Heart left ventricle (tissue), 16 donors: ENCODE results near the gene NCAPD3. TPM values are rescaled to one million over a fixed set of nuclear protein-coding genes. Genes with fewer than 3 reads are reported as not detected.
A peak's percentile ranks its signal among the peaks of the same experiment; 100 is the strongest.

Experiments used
- ATAC-seq, 4 donors: fragments of 200-7000 bp; cut with Tn5 transposase; one replicate each; pipeline ENCODE4 v1.9.1; 2020 to 2022; ENCODE audit warnings: moderate library complexity in 4 of 4, mild to moderate bottlenecking in 3 of 4, moderate number of reproducible peaks in 1 of 4
- DNase-seq, 5 donors: peaks; one replicate each; pipeline ENCODE4 v3.0.0-alpha.2; 2020
- H3K27ac ChIP-seq, 12 donors: fragments of 200-600 bp; sonication (generic) in 4 of 12; one replicate each; pipeline versions ENCODE4 v1.5.0 to v1.8.0; 2016 to 2022; ENCODE audit warnings: mild to moderate bottlenecking in 2 of 12
- H3K27me3 ChIP-seq, 9 donors: fragments of 200-600 bp; sonication (generic) in 2 of 9; one replicate each; pipeline versions ENCODE4 v1.5.1 to v1.8.0; 2016 to 2022; ENCODE audit warnings: mild to moderate bottlenecking in 3 of 9
- H3K36me3 ChIP-seq, 9 donors: fragments of 200-600 bp; sonication (generic) in 2 of 9; one replicate each; pipeline versions ENCODE4 v1.5.0 to v1.8.0; 2018 to 2022; ENCODE audit warnings: mild to moderate bottlenecking in 2 of 9
- H3K4me1 ChIP-seq, 12 donors: fragments of 200-600 bp; sonication (generic) in 4 of 12; one replicate each; pipeline versions ENCODE4 v1.5.0 to v1.8.0; 2016 to 2022; ENCODE audit warnings: mild to moderate bottlenecking in 3 of 12
- H3K4me3 ChIP-seq, 12 donors: fragments of 200-600 bp; sonication (generic) in 4 of 12; one replicate each; pipeline versions ENCODE4 v1.5.0 to v1.8.0; 2017 to 2022; ENCODE audit warnings: mild to moderate bottlenecking in 9 of 12, moderate library complexity in 4 of 12
- H3K9me3 ChIP-seq, 12 donors: fragments of 200-600 bp; sonication (generic) in 4 of 12; one replicate each; pipeline versions ENCODE4 v1.5.0 to v1.8.0; 2016 to 2022; ENCODE audit warnings: mild to moderate bottlenecking in 1 of 12
- POLR2A ChIP-seq, 2 donors: fragments of 450-650 bp; IDR thresholded peaks; one replicate each; pipeline ENCODE4 v1.6.1; 2017; ENCODE audit warnings: antibody characterized with exemption in 2 of 2, mild to moderate bottlenecking in 2 of 2, moderate library complexity in 2 of 2
- WGBS, 4 donors: extraction: QIAGEN DNeasy Blood & Tissue Kit in 2 of 4; methylation state at CpG; one replicate each; pipeline versions ENCODE4 v1.1.5 to v1.1.7; 2013 to 2018; 5-methylcytosine and 5-hydroxymethylcytosine counted together
- intact Hi-C, 10 donors: fragments of 100-400 bp; cut with DNase I; formaldehyde crosslinking; loops; one replicate each; pipeline versions ENCODE4 v1.11.1 to v1.14.2; 2022
- polyA plus RNA-seq, 2 donors: library from polyadenylated mRNA; stranded (reverse); fragments of 200-250 nt; gene quantifications; one replicate each; pipeline ENCODE4 v1.2.3, GENCODE V29; 2013
- total RNA-seq, 9 donors: library from RNA; depleted of rRNA in 2 of 9; stranded (reverse); fragments of >200 nt in 2 of 9; fragmentation: NEBNext Ultra II Directional in 3 of 9; extraction: Animal tissue kit (Norgen Biotek cat#: 25700) in 3 of 9; gene quantifications; one replicate each; pipeline versions ENCODE4 v1.1.0 to v1.2.4, GENCODE V29; 2016 to 2023
- TF ChIP-seq, protein P1 (sequence below), 12 donors: fragments of 200-600 bp; sonication (generic) in 4 of 12; IDR thresholded peaks; one replicate each; pipeline versions ENCODE4 v1.5.0 to v1.8.0; 2018 to 2022; ENCODE audit warnings: antibody characterized with exemption in 12 of 12, mild to moderate bottlenecking in 5 of 12
- donor health status: ischemic (EF 13 %, LVEDD 7.1; RV severe dilation, severe dysfunction).
- donor health status: healthy with polysubstance abuse.
- donor health status: DM: no; HTN: yes; CAD: no.
- donor health status: DM: no; HTN: no; CAD: no.
- donor health status: ischemic (EF 25% LVEDD 6.9; RV normal size, moderate dysfunction).
- donor health status: ischemic (EF 25% LVEDD 5.7; RV mildly dilated, moderate dysfunction).
- donor health status: healthy.
- donor health status: DM: yes; HTN: yes; CAD: no.
- donor health status: ischemic (EF 35%, LVEDD 5.7; RV mildly dilated, moderate dysfunction).
- donor health status: nonischemic (EF 11% LVEDD 7.7; RV severe dilation, severe dysfunction).
- donor health status: DM: yes; HTN: yes; CAD: no.
- donor health status: PGD.
- donor health status: ischemic (EF 29% LVEDD 5.4; RV normal size, mild dysfunction).
- donor health status: nonischemic (EF 23%, LVEDD 6.1; RV moderate dilation, normal function).

Gene NCAPD3
- total and polyA plus RNA-seq, 11 donors = 4.7 to 18.8 (median 10.8) TPM

- no peak for TF ChIP-seq POLR2A (IDR thresholded peaks at IDR 0.05)
- TF ChIP-seq, protein P1, sequence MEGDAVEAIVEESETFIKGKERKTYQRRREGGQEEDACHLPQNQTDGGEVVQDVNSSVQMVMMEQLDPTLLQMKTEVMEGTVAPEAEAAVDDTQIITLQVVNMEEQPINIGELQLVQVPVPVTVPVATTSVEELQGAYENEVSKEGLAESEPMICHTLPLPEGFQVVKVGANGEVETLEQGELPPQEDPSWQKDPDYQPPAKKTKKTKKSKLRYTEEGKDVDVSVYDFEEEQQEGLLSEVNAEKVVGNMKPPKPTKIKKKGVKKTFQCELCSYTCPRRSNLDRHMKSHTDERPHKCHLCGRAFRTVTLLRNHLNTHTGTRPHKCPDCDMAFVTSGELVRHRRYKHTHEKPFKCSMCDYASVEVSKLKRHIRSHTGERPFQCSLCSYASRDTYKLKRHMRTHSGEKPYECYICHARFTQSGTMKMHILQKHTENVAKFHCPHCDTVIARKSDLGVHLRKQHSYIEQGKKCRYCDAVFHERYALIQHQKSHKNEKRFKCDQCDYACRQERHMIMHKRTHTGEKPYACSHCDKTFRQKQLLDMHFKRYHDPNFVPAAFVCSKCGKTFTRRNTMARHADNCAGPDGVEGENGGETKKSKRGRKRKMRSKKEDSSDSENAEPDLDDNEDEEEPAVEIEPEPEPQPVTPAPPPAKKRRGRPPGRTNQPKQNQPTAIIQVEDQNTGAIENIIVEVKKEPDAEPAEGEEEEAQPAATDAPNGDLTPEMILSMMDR (IDR thresholded peaks at IDR 0.05) = no peak
Measured at GRCh38 chr11:134215836-134216235, 7.9 kb downstream of the NCAPD3 start.

GRCh38 chr11:134207538-134208239 lies 16.1 kb downstream of the NCAPD3 start:
- no peak for ATAC-seq
- intact Hi-C loops = no loop called here
- Histone ChIP-seq H3K4me3 (no peak overlapping the region), H3K9me3 (no peaks in the 10 kb centered on the region), H3K36me3 (peaks cover 0 to 80% (median 68%) of the 10 kb centered on the region in 9 donors), H3K27me3 (no peaks in the 10 kb centered on the region), H3K4me1 (no peaks in the 10 kb centered on the region), H3K27ac (no peak overlapping the region)
- no peak for TF ChIP-seq POLR2A (IDR thresholded peaks at IDR 0.05)
- TF ChIP-seq, protein P1 (IDR thresholded peaks at IDR 0.05) = peak; percentile 44 to 76 (median 66)
- 85 to 89% (median 88%) methylated on average over 16 of the region's 16 CpGs for WGBS, 4 donors
- DNase-seq = peak in 2 of 5 donors; percentile 18 to 35

More at GRCh38 chr11:134215836-134216235, 7.9 kb downstream of the NCAPD3 start:
- no peaks in the 10 kb centered on the region for H3K4me1 ChIP-seq
- no peak overlapping the region for H3K27ac ChIP-seq
- no peak overlapping the region for H3K4me3 ChIP-seq
- intact Hi-C loops = no loop called here
- no peaks in the 10 kb centered on the region for H3K9me3 ChIP-seq
- H3K36me3 ChIP-seq = peaks cover 0 to 68% (median 50%) of the 10 kb centered on the region in 9 donors
- no peaks in the 10 kb centered on the region for H3K27me3 ChIP-seq
- WGBS, 4 donors = 91 to 95% (median 94%) methylated on average over 7 of the region's 7 CpGs
- DNase-seq (no peak), ATAC-seq (no peak)

DNA sequence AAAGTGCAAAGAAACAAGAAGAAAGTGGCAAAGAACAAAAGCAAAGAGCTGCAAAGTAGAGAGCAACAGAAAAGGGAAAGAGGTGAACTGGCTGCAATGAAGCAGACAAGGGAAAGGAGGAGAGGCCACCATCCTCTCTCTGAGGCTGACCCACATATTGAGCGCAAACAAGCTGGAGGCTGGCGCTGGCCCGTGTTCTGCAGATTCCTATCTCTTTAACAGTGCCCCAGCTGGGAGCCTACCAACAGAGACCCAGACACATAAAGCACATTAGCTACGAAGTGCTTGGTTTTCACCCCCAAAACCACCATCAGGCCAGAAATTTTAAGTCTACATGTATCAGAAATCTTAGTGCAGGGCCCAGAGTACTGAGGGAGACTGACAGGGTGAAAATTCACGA lies 17.6 kb downstream of the NCAPD3 start:
- intact Hi-C loops = no loop called here
- Histone ChIP-seq H3K36me3 (peaks cover 0 to 90% (median 83%) of the 10 kb centered on the region in 9 donors), H3K27me3 (no peaks in the 10 kb centered on the region), H3K9me3 (no peaks in the 10 kb centered on the region), H3K4me3 (no peak overlapping the region), H3K4me1 (no peaks in the 10 kb centered on the region), H3K27ac (no peak overlapping the region)
- WGBS, 4 donors = 93 to 96% (median 94%) methylated on average over 5 of the region's 5 CpGs
- DNase-seq (no peak), ATAC-seq (no peak)
- TF ChIP-seq, protein P1 (IDR thresholded peaks at IDR 0.05) = no peak
- no peak for TF ChIP-seq POLR2A (IDR thresholded peaks at IDR 0.05)

GRCh38 chr11:134205729-134206128 lies 18.0 kb downstream of the NCAPD3 start:
- Histone ChIP-seq H3K36me3 (peaks cover 0 to 94% (median 85%) of the 10 kb centered on the region in 9 donors), H3K27ac (no peak overlapping the region), H3K9me3 (no peaks in the 10 kb centered on the region), H3K4me1 (no peaks in the 10 kb centered on the region), H3K27me3 (no peaks in the 10 kb centered on the region), H3K4me3 (no peak overlapping the region)
- no peak for ATAC-seq
- intact Hi-C loops = no loop called here
- DNase-seq = no peak
- no peak for TF ChIP-seq POLR2A (IDR thresholded peaks at IDR 0.05)
- TF ChIP-seq, protein P1 (IDR thresholded peaks at IDR 0.05) = no peak
- 96% methylated on average over 9 of the region's 9 CpGs for WGBS, 4 donors
